Measurements from ENCODE around the gene SLC15A5. TPM values are rescaled to one million over a fixed set of nuclear protein-coding genes. Genes with fewer than 3 reads are reported as not detected.
A peak's percentile ranks its signal among the peaks of the same experiment; 100 is the strongest.

SLC15A5 gene
- total RNA-seq, 1 experiment from 2014 or later = not detected

DNA sequence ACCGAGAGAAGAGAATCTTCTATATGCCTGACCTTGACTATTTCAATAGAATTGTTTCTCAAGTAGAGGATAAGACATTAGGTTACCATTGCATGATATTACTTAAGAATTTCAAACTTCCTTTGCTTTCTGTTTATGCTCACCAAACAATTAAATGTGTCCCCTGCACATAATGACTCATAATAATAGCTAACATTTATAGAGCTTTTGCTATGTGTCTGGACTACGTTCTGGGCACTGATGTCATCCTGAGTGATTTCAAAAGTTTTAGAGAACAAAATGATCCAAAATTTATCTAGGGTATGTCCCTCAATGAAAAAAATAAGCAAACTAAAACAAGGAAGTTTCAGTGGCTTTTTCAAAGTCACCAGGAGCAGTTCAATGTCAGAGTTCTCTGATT lies 38.8 kb downstream of the SLC15A5 start:
- Histone ChIP-seq H3F3A (ENCODE audit: insufficient read depth, low read depth) (no peaks in the 10 kb centered on the region), H2AFZ (no peak overlapping the region), H3K9me3 (ENCODE audit: insufficient read depth, low read depth) (no peaks in the 10 kb centered on the region), H4K20me1 (ENCODE audit: insufficient read depth) (no peaks in the 10 kb centered on the region), H3K4me1 (replicated peaks; ENCODE audit: insufficient read depth) (no peaks in the 10 kb centered on the region), H3K9me2 (ENCODE audit: insufficient read depth) (no peaks in the 10 kb centered on the region), H3K36me3 (ENCODE audit: low read depth) (no peaks in the 10 kb centered on the region), H3K79me2 (ENCODE audit: low read depth) (no peaks in the 10 kb centered on the region), H3K27ac (no peak overlapping the region), H3K4me2 (no peak overlapping the region), H3K27me3 (ENCODE audit: insufficient read depth, low read depth) (no peaks in the 10 kb centered on the region), H3K4me3 (no peak overlapping the region)
- CTCF ChIA-PET = no interaction called here
- TF ChIP-seq, protein P1, sequence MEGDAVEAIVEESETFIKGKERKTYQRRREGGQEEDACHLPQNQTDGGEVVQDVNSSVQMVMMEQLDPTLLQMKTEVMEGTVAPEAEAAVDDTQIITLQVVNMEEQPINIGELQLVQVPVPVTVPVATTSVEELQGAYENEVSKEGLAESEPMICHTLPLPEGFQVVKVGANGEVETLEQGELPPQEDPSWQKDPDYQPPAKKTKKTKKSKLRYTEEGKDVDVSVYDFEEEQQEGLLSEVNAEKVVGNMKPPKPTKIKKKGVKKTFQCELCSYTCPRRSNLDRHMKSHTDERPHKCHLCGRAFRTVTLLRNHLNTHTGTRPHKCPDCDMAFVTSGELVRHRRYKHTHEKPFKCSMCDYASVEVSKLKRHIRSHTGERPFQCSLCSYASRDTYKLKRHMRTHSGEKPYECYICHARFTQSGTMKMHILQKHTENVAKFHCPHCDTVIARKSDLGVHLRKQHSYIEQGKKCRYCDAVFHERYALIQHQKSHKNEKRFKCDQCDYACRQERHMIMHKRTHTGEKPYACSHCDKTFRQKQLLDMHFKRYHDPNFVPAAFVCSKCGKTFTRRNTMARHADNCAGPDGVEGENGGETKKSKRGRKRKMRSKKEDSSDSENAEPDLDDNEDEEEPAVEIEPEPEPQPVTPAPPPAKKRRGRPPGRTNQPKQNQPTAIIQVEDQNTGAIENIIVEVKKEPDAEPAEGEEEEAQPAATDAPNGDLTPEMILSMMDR (conservative IDR thresholded peaks at IDR 0.05) = no peak
- no peak for TF ChIP-seq EZH2 (IDR thresholded peaks at IDR 0.05; ENCODE audit: low read depth)
- POLR2A ChIA-PET (ENCODE audit: unreplicated experiment) = interaction anchor here (0.6 kb wide), 1 partner anchor 706 kb away, joined by 3 read pairs; no protein-coding TSS in a partner anchor
- BruUV-seq (replicated peaks) = no TSS peak
- intact Hi-C loops (cut with micrococcal nuclease; ENCODE audit: unreplicated experiment) = no loop called here
- DNase-seq = no peak

DNA sequence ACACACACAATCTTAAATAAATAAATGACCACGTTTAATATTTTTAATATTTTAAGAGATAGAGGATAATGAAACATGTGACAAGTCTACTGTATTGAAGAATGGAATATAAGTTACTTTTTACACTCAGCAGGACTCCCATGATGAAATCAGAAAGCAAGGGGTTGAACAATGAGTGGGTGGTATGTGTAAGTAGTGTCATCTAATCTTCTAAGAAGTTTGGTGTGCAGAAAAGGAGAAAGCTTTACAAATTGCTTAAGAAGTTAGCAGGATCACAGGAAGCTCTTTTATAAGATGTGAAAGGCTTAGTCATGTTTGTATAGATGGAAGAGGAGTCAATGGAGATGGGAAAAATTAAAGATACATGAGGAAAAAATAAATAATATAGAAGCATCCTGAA lies 47.8 kb downstream of the SLC15A5 start:
- H3K9me3 ChIP-seq (ENCODE audit: insufficient read depth, low read depth) = no peaks in the 10 kb centered on the region
- H3K9me2 ChIP-seq (ENCODE audit: insufficient read depth) = peaks cover 3% of the 10 kb centered on the region; the same call in 1 of the 2 replicates
- ChIA-PET POLR2A (ENCODE audit: unreplicated experiment) (no interaction called here), CTCF (interaction anchor here (0.5 kb wide), 1 partner anchor 986 kb away, joined by 3 read pairs; no protein-coding TSS in a partner anchor)
- DNase-seq = no peak
- no peaks in the 10 kb centered on the region for H4K20me1 ChIP-seq (ENCODE audit: insufficient read depth)
- no peak for TF ChIP-seq EZH2 (IDR thresholded peaks at IDR 0.05; ENCODE audit: low read depth)
- TF ChIP-seq, protein P1 (conservative IDR thresholded peaks at IDR 0.05) = no peak
- H3K27me3 ChIP-seq (ENCODE audit: insufficient read depth, low read depth) = no peaks in the 10 kb centered on the region
- no peaks in the 10 kb centered on the region for H3K36me3 ChIP-seq (ENCODE audit: low read depth)
- H3K79me2 ChIP-seq (ENCODE audit: low read depth) = no peaks in the 10 kb centered on the region
- no peak overlapping the region for H3K4me2 ChIP-seq
- no peak overlapping the region for H2AFZ ChIP-seq
- intact Hi-C loops (cut with micrococcal nuclease; ENCODE audit: unreplicated experiment) = no loop called here
- H3K27ac ChIP-seq = no peak overlapping the region
- no peaks in the 10 kb centered on the region for H3F3A ChIP-seq (ENCODE audit: insufficient read depth, low read depth)
- H3K4me1 ChIP-seq (replicated peaks; ENCODE audit: insufficient read depth) = no peaks in the 10 kb centered on the region
- no peak overlapping the region for H3K4me3 ChIP-seq
- BruUV-seq (replicated peaks) = no TSS peak

DNA sequence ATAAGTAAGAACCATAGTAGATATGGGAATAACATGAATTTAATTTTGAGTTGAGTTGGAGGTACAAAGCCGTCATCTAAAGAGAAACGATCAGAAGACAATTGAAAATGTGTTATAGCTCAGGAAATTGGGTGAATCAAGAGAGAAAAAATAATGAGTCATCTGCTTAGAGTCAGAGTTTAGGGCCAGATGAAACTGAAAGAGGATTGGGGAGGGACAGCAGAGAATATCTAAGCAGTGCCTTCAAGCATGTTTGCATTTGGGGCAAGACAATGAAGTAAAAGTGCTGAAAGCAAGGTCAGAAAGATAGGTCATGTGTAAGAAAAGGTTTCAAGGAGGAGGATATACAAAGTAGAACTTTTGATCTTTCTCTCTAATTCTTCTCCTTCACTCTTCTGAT lies 49.4 kb downstream of the SLC15A5 start:
- H3F3A ChIP-seq (ENCODE audit: insufficient read depth, low read depth) = no peaks in the 10 kb centered on the region
- H3K27me3 ChIP-seq (ENCODE audit: insufficient read depth, low read depth) = no peaks in the 10 kb centered on the region
- H3K9me2 ChIP-seq (ENCODE audit: insufficient read depth) = peaks cover 3% of the 10 kb centered on the region; the same call in 1 of the 2 replicates
- intact Hi-C loops (cut with micrococcal nuclease; ENCODE audit: unreplicated experiment) = no loop called here
- H3K4me3 ChIP-seq = no peak overlapping the region
- H2AFZ ChIP-seq = peak overlapping the region; percentile 36; the same call in 1 of the 2 replicates
- no peak overlapping the region for H3K4me2 ChIP-seq
- no peak overlapping the region for H3K27ac ChIP-seq
- H3K79me2 ChIP-seq (ENCODE audit: low read depth) = no peaks in the 10 kb centered on the region
- TF ChIP-seq, protein P1 (conservative IDR thresholded peaks at IDR 0.05) = no peak
- no peak for TF ChIP-seq EZH2 (IDR thresholded peaks at IDR 0.05; ENCODE audit: low read depth)
- no TSS peak for BruUV-seq (replicated peaks)
- ChIA-PET CTCF (no interaction called here), POLR2A (ENCODE audit: unreplicated experiment) (no interaction called here)
- H3K9me3 ChIP-seq (ENCODE audit: insufficient read depth, low read depth) = no peaks in the 10 kb centered on the region
- H3K4me1 ChIP-seq (replicated peaks; ENCODE audit: insufficient read depth) = no peaks in the 10 kb centered on the region
- DNase-seq = no peak
- no peaks in the 10 kb centered on the region for H4K20me1 ChIP-seq (ENCODE audit: insufficient read depth)
- H3K36me3 ChIP-seq (ENCODE audit: low read depth) = no peaks in the 10 kb centered on the region

All from PC-9 (cell line).